ENCODE data around the gene PECR. TPM values are rescaled to one million over a fixed set of nuclear protein-coding genes. Genes with fewer than 3 reads are reported as not detected.

The PECR gene
- total and polyA plus RNA-seq, 2 of the 13 experiments (the other 11 are each of a cell fraction or from before 2014, with no cell fraction given) = 151 to 153 TPM

GRCh38 chr2:216107320-216107719 lies 25.7 kb upstream of the PECR start (continued):
- no peak for TF ChIP-seq ZNF646 (CRISPR knock-in tag; IDR thresholded peaks at IDR 0.05)
- TF ChIP-seq ZNF460 (CRISPR knock-in tag; IDR thresholded peaks at IDR 0.05; ENCODE audit: borderline replicate concordance) = peak; percentile 70; the same call in 1 of the 2 replicates
- TF ChIP-seq MLX (CRISPR knock-in tag; IDR thresholded peaks at IDR 0.05) = no peak
- no peak for TF ChIP-seq ZNF138 (CRISPR knock-in tag; IDR thresholded peaks at IDR 0.05; ENCODE audit: low read depth)
- peak; percentile 59; the same call in 1 of the 2 replicates for TF ChIP-seq NCOA1 (CRISPR knock-in tag; IDR thresholded peaks at IDR 0.05)
- TF ChIP-seq SRSF1 (optimal IDR thresholded peaks at IDR 0.05; ENCODE audit: low read depth, low read length) = no peak
- no peak for TF ChIP-seq MTERF4 (CRISPR knock-in tag; IDR thresholded peaks at IDR 0.05)
- no peak for TF ChIP-seq ZSCAN5A (CRISPR knock-in tag; IDR thresholded peaks at IDR 0.05; ENCODE audit: borderline replicate concordance)
- TF ChIP-seq REXO4 (CRISPR knock-in tag; IDR thresholded peaks at IDR 0.05; ENCODE audit: borderline replicate concordance) = no peak
- TF ChIP-seq KLF16 (CRISPR knock-in tag; IDR thresholded peaks at IDR 0.05) = 0 out of 4 replicates have a peak, but pooled peaks of 1 of the 2 experiments have one; percentile 0
- TF ChIP-seq SNAPC4 (CRISPR knock-in tag; IDR thresholded peaks at IDR 0.05) = no peak
- no peak for TF ChIP-seq PREB (CRISPR knock-in tag; IDR thresholded peaks at IDR 0.05)
